PFSK-1 (cell line): ENCODE results near the gene NCAM1.

Experiments
- FOXP2 ChIP-seq: optimal IDR thresholded peaks from 2 replicates; pipeline ENCODE3; 2011; ENCODE audit warnings: borderline replicate concordance, control low read depth, inconsistent platforms; ENCODE audit not compliant: insufficient read depth; ENCODE audit errors: extremely low read length, extremely low read depth
- POLR2AphosphoS5 ChIP-seq: IDR thresholded peaks from 2 replicates; pipeline ENCODE4 v1.6.1; 2012; ENCODE audit warnings: low read depth, mild to moderate bottlenecking, control low read depth, low read length, moderate library complexity
- REST ChIP-seq, 2 experiments: IDR thresholded peaks; 2 replicates each; pipeline versions ENCODE4 v1.6.1 to v1.8.0; 2011 to 2012; ENCODE audit warnings: low read depth in 2 of 2, low read length in 2 of 2, control low read depth in 1 of 2, inconsistent platforms in 1 of 2, mild to moderate bottlenecking in 1 of 2, moderate library complexity in 1 of 2; ENCODE audit not compliant: insufficient read depth in 1 of 2
- SIN3A ChIP-seq: IDR thresholded peaks from 2 replicates; pipeline ENCODE4 v1.6.1; 2012; ENCODE audit warnings: mild to moderate bottlenecking, low read length, moderate library complexity, borderline replicate concordance; ENCODE audit not compliant: insufficient read depth
- TAF1 ChIP-seq: IDR thresholded peaks from 2 replicates; pipeline ENCODE4 v1.6.1; 2012; ENCODE audit warnings: low read length, control low read depth, borderline replicate concordance; ENCODE audit not compliant: insufficient read depth

NCAM1 gene

DNA sequence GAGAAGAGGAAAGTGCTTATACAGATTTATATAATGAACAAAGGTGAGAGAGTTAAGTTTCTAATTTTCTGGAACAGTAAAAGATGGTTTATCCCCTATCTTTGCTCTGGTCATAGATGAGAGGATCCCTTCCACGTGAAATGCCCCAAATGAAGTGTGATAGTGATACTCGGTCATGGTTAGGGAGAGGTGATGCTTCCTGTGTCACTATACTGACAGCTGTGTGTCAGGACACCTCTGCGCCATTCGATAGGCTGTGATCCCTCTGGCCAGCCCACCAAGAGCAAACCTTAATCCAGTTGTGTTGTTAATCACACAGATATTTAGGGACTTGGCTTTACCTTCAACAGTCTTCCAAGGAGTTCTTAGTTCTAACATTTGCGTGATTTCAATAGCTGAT is 57.7 kb downstream of the NCAM1 start:
- no peak for TF ChIP-seq REST (IDR thresholded peaks at IDR 0.05; ENCODE audit: insufficient read depth in 1 of 2, low read depth in 2 of 2, low read length in 2 of 2)
- no peak for TF ChIP-seq TAF1
- no peak for TF ChIP-seq FOXP2
- no peak for TF ChIP-seq SIN3A
- TF ChIP-seq POLR2AphosphoS5, result no peak

DNA sequence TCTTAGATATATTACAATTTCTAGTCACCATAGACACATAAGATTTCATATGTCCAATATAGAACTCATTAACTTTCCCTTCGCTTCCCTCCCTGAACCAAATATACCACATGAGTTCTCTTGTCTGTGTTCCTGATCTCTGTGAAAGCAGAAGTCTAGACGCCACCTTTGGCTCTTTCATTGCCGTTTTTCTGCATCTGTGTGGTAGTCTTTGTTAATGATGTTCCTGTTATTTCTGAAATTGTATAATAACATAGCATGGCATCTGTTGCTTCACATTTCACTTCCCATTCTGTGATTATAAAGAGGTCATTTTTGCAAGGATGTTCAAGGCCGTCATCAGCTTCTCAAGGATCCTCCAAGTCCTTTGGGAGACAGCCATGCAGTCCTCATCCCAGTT is 58.5 kb downstream of the NCAM1 start:
- no peak for TF ChIP-seq TAF1

DNA sequence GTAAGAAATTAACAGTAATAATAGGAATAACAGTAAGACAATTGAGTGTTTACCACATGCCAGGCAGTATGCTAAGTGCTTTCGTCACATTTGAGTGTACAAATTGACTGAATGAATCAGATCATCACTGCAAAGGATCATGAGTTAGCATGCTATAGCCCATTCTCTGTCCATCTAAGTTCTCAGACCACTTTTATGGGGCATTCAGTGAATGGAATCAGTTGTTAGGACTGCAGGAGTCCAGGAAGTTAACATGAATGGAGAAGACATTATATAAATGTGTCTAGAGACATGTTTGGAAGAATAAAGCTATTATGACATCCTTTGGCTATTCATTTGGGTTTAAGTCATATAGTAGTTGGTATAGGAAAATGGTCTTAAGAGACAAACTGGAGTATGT is 59.9 kb downstream of the NCAM1 start:
- no peak for TF ChIP-seq SIN3A
- TF ChIP-seq POLR2AphosphoS5, result no peak
- TF ChIP-seq FOXP2, result no peak
- no peak for TF ChIP-seq REST (IDR thresholded peaks at IDR 0.05; ENCODE audit: insufficient read depth in 1 of 2, low read depth in 2 of 2, low read length in 2 of 2)
- no peak for TF ChIP-seq TAF1

DNA sequence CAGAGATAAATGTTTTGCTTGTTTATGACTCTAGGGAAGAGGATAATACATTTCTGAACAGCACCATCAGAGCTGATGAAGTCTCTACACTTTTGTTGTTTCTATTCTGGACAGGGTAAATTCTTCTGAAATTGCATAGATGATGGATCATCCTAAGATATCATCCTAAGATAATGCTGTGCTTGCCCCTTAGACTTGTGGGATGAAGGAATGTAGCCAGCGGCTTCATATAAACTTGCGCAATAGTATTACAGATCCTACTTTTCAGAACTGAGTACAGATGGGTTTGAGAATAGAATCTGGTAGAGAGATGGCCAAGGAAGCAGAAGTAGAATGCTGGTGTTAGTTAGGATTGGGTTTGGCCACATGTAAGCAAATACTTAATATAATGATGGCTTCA is 61.0 kb downstream of the NCAM1 start:
- no peak for TF ChIP-seq SIN3A
- TF ChIP-seq POLR2AphosphoS5, result no peak
- no peak for TF ChIP-seq FOXP2
- TF ChIP-seq TAF1, result no peak
- TF ChIP-seq REST (IDR thresholded peaks at IDR 0.05; ENCODE audit: insufficient read depth in 1 of 2, low read depth in 2 of 2, low read length in 2 of 2), result no peak

DNA sequence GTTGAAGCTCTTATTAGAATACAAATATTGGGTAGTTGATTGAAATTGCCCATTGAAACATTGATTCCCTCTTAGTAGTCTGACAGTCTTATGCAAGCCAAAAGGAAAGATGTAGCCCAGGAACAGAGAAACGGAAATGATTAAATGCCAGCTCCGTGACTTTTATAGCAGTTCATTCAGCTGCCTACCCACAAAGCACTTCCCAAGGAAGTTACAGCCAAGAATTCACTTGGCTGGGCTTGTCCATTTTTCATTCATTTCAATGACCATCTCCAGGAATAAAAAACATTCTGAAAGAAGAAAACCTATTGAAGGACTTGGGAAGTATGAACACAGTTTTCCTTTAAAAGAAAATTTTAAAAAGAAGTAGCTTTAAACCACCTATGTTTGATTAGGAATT is 62.0 kb downstream of the NCAM1 start:
- TF ChIP-seq TAF1 (no peak), POLR2AphosphoS5 (no peak), SIN3A (no peak), REST (IDR thresholded peaks at IDR 0.05; ENCODE audit: insufficient read depth in 1 of 2, low read depth in 2 of 2, low read length in 2 of 2) (no peak), FOXP2 (no peak)

- TF ChIP-seq REST (IDR thresholded peaks at IDR 0.05; ENCODE audit: insufficient read depth in 1 of 2, low read depth in 2 of 2, low read length in 2 of 2) (no peak), SIN3A (no peak)
Observed at GRCh38 chr11:113023986-113024385, 62.8 kb downstream of the NCAM1 start.
